Body of pancreas (tissue), 4 donors: ENCODE results near the gene PALM2AKAP2.

Source experiments
- CTCF ChIP-seq, 7 experiments: fragments of 450-650 bp in 4 of 7; fragments of 200-600 bp in 3 of 7; sonication (generic) in 3 of 7; IDR thresholded peaks; one replicate each; pipeline ENCODE4 v1.5.1; 2016 to 2019; ENCODE audit warnings: antibody characterized with exemption in 7 of 7
- POLR2A ChIP-seq, 3 donors: fragments of 450-650 bp; IDR thresholded peaks; one replicate each; pipeline ENCODE4 v1.6.1; 2016; ENCODE audit warnings: antibody characterized with exemption in 3 of 3, mild to moderate bottlenecking in 2 of 3

GRCh38 chr9:109765830-109766229 lies 14.2 kb upstream of the PALM2AKAP2 start:
- TF ChIP-seq CTCF (IDR thresholded peaks at IDR 0.05) (no peak), POLR2A (IDR thresholded peaks at IDR 0.05) (no peak)
